ENCODE data around the gene RAB43. TPM values are rescaled to one million over a fixed set of nuclear protein-coding genes. Genes with fewer than 3 reads are reported as not detected.

The RAB43 gene
- total RNA-seq, 2 experiments from 2014 or later = 10.4 to 12.5 TPM

DNA sequence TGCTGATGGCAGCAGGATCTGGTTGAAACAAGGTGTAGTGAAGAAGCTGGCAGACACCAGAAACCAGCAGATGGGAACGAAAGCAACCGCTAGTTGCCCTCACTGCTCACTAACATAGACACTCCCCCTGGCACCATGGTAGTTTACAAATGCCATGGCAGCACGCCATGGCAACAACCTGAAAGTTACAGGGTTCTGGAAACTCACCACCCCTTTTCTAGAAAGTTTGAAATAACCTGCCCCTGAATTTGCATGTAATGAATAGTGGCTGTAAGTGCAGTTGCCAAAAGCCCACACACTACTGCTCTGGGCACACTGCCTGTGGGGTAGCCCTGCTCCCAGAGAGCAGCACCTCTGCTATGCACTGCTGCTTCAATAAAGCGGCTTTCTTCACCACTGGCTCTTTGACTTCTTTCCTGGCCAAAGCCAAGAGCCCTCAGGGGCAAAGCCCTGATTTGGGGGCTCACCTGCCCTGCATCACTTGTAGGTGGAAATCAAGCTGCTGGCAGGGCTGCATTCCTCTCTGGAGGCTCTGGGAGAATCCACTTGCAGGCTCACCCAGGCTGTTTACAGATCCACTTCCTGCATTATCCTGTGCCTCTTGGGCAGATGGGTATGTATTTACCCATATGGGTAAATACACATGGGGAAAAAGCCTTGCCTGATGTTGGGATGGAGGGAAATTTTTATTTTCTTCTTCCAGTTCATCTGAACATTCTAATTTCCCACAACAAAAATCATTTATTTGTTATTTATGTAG, 63.0 kb downstream of the RAB43 start:
- H3K36me3 ChIP-seq (ENCODE audit: insufficient read depth, low read length) = no peaks in the 10 kb centered on the region
- peaks cover 19% of the 10 kb centered on the region for H3K4me1 ChIP-seq (ENCODE audit: insufficient read depth, low read length, poor library complexity, severe bottlenecking)
- no peaks in the 10 kb centered on the region for H4K20me1 ChIP-seq (ENCODE audit: insufficient read depth, low read length)
- no peaks in the 10 kb centered on the region for H3K79me2 ChIP-seq (ENCODE audit: insufficient read depth, low read depth, low read length)
- ChIA-PET POLR2A (interaction anchor here (0.6 kb wide), 1 partner anchor 166 kb away, joined by 6 read pairs; no protein-coding TSS in a partner anchor), CTCF (ENCODE audit: unreplicated experiment) (no interaction called here)
- no peak overlapping the region for H3K4me3 ChIP-seq (ENCODE audit: low read depth, low read length, poor library complexity, severe bottlenecking)
- no peak for TF ChIP-seq CTCF (conservative IDR thresholded peaks at IDR 0.05; ENCODE audit: low read length)
- TF ChIP-seq EZH2phosphoT487 (IDR thresholded peaks at IDR 0.05; ENCODE audit: borderline replicate concordance, low read depth, low read length) = no peak
- no TSS peak for BruUV-seq (replicated peaks)
- no peak overlapping the region for H3K27ac ChIP-seq (ENCODE audit: low read depth, low read length, poor library complexity, severe bottlenecking)
- no peaks in the 10 kb centered on the region for H3K9me3 ChIP-seq (ENCODE audit: low read length)
- intact Hi-C loops (cut with micrococcal nuclease; ENCODE audit: unreplicated experiment) = no loop called here
- peak overlapping the region; percentile 29; the same call in 1 of the 2 replicates for H3K4me2 ChIP-seq (ENCODE audit: low read length)
- DNase-seq (ENCODE audit: low spot score) = peak; percentile 25
- H3K9me2 ChIP-seq (ENCODE audit: insufficient read depth, low read length) = no peaks in the 10 kb centered on the region
- H2AFZ ChIP-seq (ENCODE audit: low read length) = peak overlapping the region; percentile 39; the same call in 1 of the 2 replicates

DNA sequence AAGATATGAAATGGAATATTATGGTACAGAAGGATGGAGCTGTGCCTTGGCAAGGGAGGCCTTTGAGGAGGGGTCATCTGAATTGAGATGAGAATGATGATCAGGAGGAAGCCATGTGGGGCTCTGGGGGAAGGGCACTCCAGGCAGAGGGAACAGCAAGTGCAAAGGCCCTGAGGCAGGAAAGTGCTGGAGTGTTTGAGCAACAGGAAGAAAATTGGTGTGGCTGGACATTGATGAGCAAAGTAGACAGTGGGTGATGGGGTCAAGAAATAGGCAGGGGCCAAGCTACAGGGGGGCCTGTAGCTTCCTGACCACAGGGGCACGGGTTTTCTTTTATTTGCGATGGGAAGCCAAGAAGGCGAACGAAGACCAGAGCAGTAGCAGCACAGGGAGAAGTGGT, 64.4 kb downstream of the RAB43 start:
- POLR2A ChIA-PET = no interaction called here
- no peak overlapping the region for H2AFZ ChIP-seq (ENCODE audit: low read length)
- H3K27ac ChIP-seq (ENCODE audit: low read depth, low read length, poor library complexity, severe bottlenecking) = no peak overlapping the region
- no peaks in the 10 kb centered on the region for H3K36me3 ChIP-seq (ENCODE audit: insufficient read depth, low read length)
- no peak for DNase-seq (ENCODE audit: low spot score)
- no peaks in the 10 kb centered on the region for H3K79me2 ChIP-seq (ENCODE audit: insufficient read depth, low read depth, low read length)
- H3K4me2 ChIP-seq (ENCODE audit: low read length) = no peak overlapping the region
- H3K9me2 ChIP-seq (ENCODE audit: insufficient read depth, low read length) = no peaks in the 10 kb centered on the region
- intact Hi-C loops (cut with micrococcal nuclease; ENCODE audit: unreplicated experiment) = no loop called here
- TF ChIP-seq CTCF (conservative IDR thresholded peaks at IDR 0.05; ENCODE audit: low read length) = no peak
- TF ChIP-seq EZH2phosphoT487 (IDR thresholded peaks at IDR 0.05; ENCODE audit: borderline replicate concordance, low read depth, low read length) = no peak
- peaks cover 24% of the 10 kb centered on the region for H3K4me1 ChIP-seq (ENCODE audit: insufficient read depth, low read length, poor library complexity, severe bottlenecking)
- no peaks in the 10 kb centered on the region for H4K20me1 ChIP-seq (ENCODE audit: insufficient read depth, low read length)
- CTCF ChIA-PET (ENCODE audit: unreplicated experiment) = no interaction called here
- no peaks in the 10 kb centered on the region for H3K9me3 ChIP-seq (ENCODE audit: low read length)
- no peak overlapping the region for H3K4me3 ChIP-seq (ENCODE audit: low read depth, low read length, poor library complexity, severe bottlenecking)
- BruUV-seq (replicated peaks) = no TSS peak

DNA sequence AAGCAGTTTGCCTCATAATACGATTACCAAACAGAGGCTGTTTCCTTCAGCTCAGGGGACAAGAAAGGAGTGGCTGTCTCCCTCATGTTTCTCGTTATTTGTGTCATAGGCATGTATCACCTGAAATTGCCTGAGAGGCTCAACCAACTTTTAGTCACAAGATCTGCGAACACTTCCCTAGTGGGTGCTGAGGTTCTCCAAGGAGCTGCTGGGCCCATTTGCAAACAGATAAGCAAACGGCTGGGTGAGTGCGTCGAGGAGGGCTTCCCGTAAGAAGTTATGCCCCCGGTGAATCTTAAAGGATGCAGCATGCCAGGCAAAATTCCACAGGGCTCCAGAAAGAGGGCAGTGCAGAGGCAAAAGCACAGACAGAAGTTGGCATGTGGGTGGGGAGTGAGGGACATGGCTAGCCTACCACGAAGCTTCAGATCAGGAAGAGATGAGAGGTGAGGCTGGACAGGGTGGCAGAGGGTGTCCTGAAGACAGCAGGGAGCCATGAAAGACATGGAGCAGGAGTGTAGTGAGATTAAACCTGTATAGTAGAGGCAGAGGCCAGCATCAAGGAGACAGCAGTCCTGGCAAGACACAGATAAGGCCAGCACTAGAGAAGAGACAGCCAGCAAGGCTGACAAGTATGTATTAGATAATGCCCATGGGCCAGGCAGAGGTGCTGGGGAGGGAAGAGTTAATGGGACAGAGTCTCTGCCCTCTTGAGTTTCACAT, 65.0 kb downstream of the RAB43 start:
- BruUV-seq (replicated peaks) = no TSS peak

More for the DNA sequence above, 65.0 kb downstream of the RAB43 start:
- Histone ChIP-seq H3K79me2 (ENCODE audit: insufficient read depth, low read depth, low read length) (no peaks in the 10 kb centered on the region), H3K27ac (ENCODE audit: low read depth, low read length, poor library complexity, severe bottlenecking) (no peak overlapping the region), H4K20me1 (ENCODE audit: insufficient read depth, low read length) (no peaks in the 10 kb centered on the region), H2AFZ (ENCODE audit: low read length) (no peak overlapping the region), H3K4me3 (ENCODE audit: low read depth, low read length, poor library complexity, severe bottlenecking) (no peak overlapping the region), H3K4me2 (ENCODE audit: low read length) (no peak overlapping the region), H3K4me1 (ENCODE audit: insufficient read depth, low read length, poor library complexity, severe bottlenecking) (peaks cover 24% of the 10 kb centered on the region), H3K9me3 (ENCODE audit: low read length) (no peaks in the 10 kb centered on the region), H3K9me2 (ENCODE audit: insufficient read depth, low read length) (no peaks in the 10 kb centered on the region), H3K36me3 (ENCODE audit: insufficient read depth, low read length) (no peaks in the 10 kb centered on the region)
- no peak for TF ChIP-seq EZH2phosphoT487 (IDR thresholded peaks at IDR 0.05; ENCODE audit: borderline replicate concordance, low read depth, low read length)
- TF ChIP-seq CTCF (conservative IDR thresholded peaks at IDR 0.05; ENCODE audit: low read length) = no peak
- DNase-seq (ENCODE audit: low spot score) = no peak
- ChIA-PET POLR2A (no interaction called here), CTCF (ENCODE audit: unreplicated experiment) (no interaction called here)
- intact Hi-C loops (cut with micrococcal nuclease; ENCODE audit: unreplicated experiment) = no loop called here
